HG03432 (cell line): ENCODE measurements around the gene TNNT3.
"Not testable (repeated sequence)": the region's sequence is repeated elsewhere in the genome, so short reads cannot be mapped to it uniquely, and the experiment has no call there.

ENCODE experiments used
- ATAC-seq: cut with Tn5 transposase; IDR thresholded peaks from one replicate; pipeline ENCODE4 v1.9.1; 2021; ENCODE audit warnings: mild to moderate bottlenecking, moderate library complexity; ENCODE audit not compliant: unreplicated experiment

TNNT3 gene

DNA sequence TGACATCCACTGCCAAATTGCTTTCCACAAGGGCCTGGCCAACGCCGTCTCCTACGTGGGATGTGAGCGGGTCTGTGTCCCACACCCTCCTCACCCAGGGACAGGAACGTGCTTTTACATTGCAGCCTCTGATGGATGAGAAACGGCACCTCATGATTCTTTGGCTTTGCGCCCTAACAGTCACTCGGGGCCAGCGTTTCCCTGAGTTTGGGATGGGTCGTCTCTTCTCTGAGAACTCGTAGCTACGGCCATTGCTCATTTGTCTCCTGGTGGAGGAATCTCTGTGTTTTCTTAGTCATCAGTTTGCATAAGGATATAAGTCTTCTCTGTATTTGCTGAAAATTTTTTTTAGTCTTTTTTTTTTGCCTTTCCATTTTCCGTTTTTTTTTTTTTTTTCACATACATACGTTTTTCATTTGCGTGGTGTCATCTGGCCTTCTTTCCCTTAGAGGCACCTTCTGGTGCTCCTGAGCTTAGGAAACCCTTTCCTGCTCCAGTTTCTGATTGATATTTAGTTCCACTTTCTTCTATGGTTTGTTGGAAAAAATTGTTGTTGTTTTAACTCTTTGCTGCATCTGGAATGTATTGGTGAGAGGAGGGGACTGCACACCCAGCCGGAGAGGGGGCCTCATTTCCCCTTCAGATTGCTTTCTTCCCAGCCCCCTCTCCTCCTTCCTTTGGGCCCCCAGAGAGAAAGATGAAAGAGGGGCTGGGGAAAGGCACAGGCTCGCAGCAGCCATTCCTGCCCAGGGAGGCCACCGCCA is 12.0 kb downstream of the TNNT3 start:
- no peak for ATAC-seq

DNA sequence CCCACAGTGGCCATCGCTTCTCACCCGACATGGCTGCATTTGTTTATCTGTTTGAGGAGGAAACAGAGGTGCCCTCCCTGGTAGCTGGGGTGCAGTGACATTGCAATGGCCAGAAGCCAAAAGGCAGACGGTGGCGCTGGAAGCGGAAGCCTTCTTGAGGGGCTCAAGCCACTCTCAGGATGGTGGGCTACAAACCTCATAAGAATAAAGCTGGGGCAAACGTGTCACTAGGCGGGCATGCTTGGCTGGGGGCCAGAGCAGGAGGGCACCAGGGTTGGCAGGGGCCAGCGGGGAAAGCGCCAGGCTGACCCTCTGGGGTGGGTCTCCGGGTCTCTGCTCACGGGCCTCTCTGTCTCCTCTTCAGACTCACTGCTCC is 12.6 kb downstream of the TNNT3 start:
- no peak for ATAC-seq

DNA sequence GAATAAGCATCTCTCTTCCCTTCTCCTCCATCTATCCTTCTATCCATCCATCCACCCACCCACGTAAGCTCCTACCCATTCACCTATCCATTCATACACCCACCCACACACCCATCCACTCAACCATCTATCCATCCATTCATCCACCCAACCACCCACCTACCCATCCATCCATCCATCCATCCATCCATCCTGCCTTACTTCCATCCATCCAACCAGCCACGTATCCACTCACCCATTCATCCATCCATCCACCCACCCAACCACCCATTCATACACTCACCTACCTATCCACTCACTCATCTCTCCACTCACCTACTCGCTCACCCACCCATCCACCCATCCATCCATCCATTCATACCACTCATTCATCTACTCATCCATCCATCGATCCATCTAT is 13.2 kb downstream of the TNNT3 start:
- ATAC-seq: no peak

DNA sequence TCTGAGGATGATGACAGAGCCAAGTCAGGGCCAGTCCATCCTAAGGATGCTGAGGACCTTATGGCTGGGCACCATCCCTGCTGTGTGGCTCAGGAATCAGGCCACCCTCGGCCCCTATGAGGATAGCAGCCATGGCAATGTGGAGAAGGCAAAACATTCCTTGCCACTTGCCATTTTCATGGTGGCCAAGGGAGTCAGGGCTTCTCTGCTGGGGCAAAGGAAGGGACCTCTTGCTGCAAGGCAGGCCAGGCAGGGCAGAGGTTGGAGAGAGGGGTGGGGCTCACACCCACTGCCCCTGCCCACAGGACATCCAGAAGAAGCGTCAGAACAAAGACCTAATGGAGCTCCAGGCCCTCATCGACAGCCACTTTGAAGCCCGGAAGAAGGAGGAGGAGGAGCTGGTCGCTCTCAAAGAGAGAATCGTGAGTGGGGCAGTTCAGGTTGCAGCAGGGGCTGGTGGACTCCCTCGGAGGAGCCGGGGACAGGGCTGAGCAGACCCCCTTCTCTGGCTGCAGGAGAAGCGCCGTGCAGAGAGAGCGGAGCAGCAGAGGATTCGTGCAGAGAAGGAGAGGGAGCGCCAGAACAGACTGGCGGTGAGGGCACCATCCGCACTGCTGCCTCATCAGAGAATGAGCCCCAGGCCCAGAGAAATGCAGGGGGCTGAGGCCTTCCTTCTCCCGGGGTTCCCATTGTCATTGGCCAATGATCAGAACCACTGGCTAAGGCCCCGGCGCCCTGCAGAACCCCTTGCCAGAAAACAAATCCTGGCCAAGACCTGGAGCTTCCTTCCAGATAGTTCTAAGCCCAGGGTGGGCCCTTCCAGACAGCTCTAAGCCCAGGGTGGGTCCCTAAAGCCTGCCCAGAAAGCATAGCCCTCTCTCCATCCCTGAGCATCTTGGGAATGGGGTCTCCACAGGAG is 14.2 kb downstream of the TNNT3 start:
- ATAC-seq: no peak

DNA sequence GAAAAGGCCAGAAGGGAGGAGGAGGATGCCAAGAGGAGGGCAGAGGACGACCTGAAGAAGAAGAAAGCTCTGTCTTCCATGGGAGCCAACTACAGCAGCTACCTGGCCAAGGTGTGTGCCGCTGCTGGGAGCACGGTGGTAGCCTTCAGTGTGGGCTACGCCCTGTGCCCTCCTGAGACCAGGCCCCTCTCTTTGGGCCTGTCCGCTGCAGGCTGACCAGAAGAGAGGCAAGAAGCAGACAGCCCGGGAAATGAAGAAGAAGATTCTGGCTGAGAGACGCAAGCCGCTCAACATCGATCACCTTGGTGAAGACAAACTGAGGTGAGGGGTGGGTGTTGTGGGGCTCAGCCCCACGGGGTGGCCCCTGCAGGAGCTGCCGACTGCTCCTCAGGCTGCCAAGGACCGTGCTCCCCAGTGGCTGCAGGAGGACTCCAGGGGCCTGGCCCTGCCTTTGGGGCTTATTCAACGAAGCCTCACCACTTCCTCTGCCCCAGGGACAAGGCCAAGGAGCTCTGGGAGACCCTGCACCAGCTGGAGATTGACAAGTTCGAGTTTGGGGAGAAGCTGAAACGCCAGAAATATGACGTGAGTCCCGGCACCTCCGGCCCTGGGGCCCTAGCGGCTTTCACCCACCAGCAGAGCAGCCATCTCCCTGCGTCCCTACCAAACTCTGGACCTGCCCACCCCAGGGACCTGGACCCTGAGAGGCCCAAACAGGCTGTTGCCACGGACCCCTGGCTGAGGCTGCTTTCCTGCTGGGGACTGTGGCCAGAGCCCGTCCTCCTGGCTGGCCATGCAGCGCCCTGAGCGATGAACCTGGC is 15.0 kb downstream of the TNNT3 start:
- ATAC-seq: no peak

DNA sequence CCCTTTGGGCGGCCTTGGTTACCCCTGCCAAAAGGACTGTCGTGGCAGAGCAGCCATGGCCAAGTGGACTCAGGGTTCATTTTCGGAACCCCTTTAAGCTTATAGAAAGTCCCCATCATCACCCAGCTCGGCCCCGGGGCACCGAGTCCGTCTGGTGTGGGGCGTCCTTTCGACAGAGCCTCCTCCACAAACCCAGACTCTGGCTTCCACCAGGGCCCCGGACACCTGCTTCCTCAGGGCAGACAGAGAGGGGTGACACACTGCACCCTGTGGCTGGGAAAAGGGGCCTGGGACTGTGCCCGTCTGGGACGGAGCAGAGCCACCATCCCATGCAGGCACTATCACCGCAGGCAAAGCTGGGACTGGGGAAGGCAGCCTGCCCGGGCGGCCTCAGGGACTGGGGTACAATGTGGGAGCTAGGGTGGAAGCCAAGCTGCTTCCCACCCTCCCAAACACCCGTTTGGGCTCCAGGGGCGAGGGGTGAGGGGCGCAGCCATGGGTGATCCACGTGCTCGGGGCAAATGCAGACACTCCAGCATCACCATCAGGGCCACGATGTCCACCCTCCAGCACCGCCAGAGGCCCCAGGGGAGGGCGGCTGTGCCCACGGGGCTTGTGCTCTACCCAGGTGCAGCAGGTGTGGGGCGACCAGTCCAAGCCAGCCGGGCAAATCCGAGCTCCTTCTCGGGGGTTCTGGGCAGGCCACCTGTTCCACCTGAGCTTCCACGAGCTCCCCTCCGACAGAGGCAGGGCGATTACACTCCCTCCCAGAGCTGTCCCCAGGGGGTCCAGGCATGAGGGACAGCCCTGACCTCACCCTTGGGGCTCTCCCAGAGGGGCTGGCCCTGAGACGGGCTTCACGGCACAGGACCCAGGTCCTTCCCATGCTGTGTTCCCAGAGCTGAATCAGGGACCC is 15.9 kb downstream of the TNNT3 start:
- ATAC-seq: no peak

DNA sequence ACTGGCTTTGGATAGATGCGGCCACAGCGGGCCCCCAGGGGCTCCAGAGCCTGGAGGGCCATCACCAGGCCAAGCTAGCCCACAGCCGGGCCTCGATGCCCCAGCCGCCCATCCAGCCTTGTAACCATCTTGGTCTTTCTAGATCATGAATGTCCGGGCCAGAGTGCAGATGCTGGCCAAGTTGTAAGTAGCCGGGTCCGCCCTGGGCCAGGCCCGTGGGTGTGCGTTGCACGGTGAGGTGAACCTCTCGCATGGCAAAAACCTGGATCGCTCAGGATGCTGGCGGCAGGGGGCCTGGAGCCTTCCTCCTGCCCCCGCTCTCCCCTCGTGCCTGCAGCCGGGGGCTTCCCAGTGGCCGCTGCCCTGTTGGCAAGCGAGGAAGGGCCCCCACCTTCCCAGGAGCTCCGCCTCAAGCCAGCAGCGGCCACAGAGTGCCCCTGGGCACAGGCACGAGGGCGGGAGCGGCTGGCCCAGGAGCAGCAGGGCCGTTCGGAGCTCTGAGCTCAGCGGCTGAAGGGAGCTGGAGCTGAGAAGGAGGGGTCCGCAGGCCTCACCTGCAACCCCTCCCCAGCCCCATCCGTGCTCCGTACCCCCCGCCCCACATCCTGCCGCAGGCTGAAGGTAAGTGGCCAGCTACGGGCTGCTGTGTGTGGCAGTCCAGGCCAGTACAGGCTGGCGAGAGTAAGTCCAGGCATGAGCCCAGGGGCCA is 16.7 kb downstream of the TNNT3 start:
- no peak for ATAC-seq

DNA sequence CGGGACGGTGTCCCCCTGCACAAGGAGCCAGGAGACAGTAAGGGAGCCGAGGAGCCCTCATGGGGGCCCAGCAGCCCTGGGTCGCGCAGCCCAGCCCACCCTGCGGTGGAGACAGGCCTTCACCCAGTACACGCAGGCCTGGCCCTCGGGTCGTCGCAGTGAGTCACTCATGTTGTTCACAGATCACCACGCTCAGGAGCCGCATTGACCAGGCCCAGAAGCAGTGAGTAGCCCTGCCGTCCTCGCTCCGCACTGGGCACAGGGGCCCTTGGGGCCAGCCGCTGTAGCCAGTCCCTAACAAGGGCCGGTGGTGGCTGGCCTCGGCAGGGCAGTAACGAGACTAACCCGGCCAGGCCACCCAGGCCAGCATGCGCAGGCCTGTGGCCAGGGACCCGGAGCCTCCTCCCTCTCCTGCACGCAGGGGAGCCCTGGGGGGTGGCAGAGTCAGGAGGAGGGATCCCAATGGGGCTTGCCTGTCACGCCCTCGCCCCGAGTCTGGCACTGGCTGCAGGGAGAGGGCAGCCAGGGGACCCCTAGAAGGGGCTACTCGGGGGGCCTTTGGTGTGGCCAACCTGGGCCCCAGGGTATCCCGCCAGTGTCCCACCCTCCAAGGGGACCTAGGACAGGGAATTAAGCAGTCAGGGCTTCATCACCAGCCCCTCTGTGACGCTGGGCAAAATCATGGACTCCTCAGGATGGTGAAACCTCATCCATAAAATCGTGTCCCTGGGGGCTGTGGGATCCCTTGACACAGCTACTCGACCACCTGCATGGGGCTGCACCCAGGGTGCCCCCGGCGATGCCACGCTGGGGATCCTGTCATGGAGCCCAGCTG is 17.5 kb downstream of the TNNT3 start:
- ATAC-seq: no peak

DNA sequence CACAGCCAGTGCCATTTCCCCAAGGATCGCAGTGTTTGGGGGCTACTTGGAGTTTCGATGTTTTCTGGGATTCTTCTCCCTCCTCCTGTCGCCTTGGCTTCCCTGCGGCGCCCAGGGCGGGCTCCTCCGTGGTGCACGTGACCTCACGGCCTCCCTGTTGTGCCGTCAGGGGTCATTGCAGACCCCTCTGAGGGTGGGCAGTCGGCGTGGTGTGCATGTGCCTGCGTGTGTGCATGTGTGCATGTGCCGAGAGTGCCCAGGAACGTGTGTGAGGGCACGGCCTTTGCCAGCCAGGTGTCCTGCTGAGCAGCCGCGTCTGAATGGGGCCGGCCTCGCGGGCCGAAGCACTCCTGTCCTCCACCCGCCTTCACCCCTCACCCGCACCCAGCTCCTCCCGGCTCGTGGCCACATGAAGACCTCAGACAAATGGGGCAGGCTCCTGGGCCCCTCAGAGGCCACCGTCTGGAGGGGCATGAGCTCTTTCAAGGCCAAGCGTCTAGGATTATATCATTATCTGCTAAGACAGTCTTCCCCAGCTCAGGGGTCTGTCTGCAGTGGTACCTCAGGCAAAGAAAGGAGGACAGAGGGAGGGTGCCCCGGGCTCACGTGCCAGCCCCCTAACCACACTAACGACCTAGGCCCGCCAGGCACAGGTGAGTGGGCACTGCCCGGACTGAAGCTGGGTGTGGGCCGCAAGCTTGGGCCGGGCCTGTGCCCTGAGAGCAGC is 18.3 kb downstream of the TNNT3 start:
- no peak for ATAC-seq

DNA sequence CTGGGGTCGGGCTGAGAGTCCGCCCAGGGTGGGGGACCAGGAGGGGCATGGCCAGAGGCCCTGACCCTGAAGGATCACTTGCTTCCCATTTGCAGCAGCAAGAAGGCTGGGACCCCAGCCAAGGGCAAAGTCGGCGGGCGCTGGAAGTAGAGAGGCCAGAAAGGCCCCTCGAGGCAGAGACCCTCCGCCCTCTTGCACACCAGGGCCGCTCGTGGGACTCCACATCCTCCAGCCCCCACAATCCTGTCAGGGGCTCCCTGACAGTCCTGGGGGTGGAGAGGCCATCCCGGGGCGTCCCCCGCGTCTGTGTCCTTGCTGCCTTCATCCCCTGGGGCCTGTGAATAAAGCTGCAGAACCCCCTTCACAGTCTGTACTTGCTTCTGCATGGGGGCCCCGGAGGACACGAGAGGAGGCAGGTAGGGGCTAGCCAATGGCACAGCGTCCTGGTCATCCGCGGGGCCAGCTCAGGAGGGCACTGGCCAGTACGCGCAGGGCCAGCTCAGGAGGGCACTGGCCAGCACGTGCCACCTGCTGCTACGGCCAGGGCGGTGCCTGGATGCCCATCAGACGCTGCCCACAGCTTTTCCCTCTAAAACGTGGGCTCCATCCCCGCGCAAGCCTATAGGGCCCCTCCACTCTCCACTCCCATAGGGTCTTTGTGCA is 19.0 kb downstream of the TNNT3 start:
- ATAC-seq: no peak

DNA sequence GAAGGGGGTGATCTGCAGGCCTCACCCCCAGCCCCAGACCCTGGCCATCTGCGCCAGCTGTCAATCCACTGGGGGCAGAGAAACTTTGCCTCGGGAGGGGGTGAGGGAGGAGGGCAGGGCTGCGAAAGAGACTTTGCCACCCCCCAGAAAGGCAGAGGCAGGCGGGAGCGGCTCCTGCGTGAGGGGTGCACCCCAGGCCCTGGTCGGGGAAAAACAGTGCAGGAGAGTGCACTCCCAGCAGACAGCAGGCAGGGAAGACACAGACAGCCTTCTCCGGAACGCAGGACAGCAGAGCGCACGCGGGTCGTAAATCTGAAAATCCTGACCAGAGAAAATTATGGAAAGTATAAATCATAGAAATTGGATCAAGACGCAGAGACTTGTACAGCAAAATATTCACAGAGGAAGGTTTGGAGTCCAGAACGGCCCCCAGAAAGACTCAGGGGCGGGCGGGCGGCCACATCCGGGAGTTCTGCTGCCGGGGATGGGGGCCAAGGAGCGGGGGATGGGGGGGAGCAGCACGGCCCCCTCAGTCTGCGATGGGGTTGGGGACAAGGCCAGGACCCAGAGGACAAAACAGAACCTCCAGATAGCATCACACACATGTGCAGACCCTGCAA is 19.6 kb downstream of the TNNT3 start:
- no peak for ATAC-seq

DNA sequence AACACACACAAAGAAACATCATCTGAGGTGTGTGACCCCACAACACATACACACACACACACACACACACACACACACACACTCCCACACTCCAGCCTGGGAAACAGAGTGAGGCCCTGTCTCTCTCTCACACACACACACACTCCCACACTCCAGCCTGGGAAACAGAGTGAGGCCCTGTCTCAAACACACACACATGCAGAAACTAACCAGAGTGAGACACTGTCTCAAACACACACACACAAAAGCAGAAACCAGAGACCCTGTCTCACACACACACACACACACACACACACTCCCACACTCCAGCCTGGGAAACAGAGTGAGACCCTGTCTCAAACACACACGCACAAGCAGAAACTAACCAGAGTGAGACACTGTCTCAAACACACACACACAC is 20.3 kb downstream of the TNNT3 start:
- ATAC-seq: not testable (repeated sequence)

DNA sequence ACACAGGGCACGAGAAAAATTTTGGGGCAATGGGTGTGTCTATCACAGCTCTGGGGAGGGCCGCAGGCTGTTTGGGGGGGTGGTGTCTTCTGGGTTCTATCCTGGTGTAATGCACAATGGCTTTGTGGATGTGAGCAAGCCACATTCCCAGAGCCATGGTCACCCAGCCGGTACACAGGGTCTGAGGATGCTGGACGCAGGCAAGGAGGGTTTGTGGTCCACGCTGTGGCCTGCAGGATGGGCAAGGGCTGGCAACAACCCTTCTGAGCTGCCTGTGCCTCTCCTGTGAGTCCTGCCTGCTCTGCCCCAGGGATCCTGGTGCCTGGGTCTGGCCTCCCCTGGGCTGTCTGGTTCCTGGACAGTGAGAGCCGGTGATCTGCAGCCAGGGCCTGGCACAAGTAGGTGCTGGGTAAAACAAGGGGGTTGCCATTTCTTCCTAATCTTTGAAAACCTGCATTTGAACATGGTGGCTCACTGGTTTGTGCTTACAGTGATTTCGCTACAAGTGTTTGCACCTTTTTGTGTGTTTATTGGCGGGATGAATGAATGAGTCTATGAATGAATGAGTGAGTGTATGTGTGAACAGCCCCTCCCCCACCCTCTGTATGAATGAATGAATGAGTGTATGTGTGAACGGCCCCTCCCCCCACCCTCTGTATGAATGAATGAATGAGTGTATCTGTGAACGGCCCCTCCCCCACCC is 23.2 kb downstream of the TNNT3 start:
- ATAC-seq: no peak

DNA sequence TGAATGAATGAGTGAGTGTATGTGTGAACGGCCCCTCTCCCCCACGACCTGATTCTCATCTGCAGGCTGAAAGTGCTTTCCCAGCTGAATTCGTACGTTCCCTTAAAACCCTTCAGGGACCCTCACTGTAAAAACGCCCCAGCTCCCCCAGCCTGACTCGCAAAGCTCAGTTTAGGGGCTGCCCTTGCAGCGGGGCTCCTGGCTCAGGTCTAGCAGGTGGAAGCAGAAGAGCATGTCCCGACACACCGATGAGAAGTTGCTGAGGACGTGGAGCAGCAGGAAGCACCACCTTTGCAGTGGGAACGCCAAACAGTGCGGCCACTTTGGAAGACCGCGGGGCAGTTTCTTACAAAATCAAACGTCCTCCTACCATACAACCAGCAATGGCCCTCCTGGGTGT is 24.1 kb downstream of the TNNT3 start:
- ATAC-seq: no peak

DNA sequence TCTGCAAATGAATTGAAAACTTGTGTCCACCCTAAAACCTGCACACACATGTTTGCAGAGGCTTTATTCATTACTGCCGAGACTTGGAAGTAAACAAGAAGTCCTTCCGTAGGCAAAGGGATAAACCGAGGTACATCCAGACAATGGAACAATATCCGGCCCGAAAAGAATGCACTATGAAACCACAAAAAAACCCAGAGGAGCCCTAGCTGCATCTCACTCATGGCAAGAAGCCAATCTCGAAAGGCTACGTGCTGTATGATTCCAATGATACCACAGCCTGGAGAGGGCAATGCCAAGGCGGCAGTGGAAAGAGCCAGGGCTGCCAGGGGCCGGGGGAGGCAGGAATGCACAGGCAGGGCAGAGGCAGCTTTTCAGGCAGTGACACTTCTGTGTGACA is 24.5 kb downstream of the TNNT3 start:
- ATAC-seq: no peak

DNA sequence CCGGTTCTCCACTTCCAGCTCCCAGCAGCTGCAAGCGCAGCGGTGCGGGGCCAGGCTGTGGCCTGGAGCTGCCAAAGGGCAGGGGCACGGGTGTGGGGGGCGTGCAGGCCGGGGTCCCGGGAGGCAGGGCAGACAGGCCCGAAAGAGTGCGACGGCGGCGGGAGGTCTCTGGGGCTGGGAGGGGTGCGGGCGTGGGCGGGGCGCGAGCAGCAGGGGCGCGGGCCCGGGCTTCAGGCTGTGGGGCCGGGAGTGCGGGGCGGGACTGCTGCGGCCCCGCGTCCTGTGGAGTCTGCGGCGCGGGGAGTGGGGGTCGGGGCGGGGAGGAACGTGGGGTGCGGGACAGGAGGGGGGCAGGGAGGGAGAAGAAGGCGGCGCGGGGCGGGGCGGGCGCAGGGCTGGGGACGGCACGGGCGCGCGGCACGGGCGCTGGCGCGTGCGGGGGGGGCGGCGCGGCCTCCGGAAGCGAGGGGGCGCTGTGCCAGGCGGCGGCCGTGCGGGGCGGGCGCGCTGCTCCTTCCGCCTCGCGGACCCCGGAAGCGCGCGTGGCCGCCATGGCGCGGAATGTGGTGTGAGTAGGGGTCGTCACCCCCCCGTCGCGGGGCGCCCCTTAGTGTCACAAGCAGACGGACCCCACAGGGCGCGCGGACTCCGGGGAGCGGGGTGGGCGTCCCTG is 27.4 kb downstream of the TNNT3 start, which contains the start of gene MRPL23:
Gene MRPL23 (plus strand): TSS at position 521 of the 673 bp plus-strand sequence. CDS start 31 bp downstream, at position 552.
- ATAC-seq: peak; percentile 60
